Stimulated activated CD4-positive, alpha-beta T cell treated with anti-CD3 and anti-CD28 coated beads, Interleukin-12 subunit alpha, Interleukin-12 subunit beta, amount 100 ng/mL, for 4 hours (primary cell): ENCODE results near the gene ETF1.

ENCODE experiments used
- DNase-seq: peaks from one replicate; pipeline ENCODE4 v3.0.0-alpha.2; 2020

ETF1 gene

GRCh38 chr5:138560971-138561370 is 17.9 kb upstream of the ETF1 start:
- DNase-seq: no peak

GRCh38 chr5:138559937-138560336 is 16.9 kb upstream of the ETF1 start:
- DNase-seq: no peak

- no peak for DNase-seq
Observed at GRCh38 chr5:138557677-138558076, 14.6 kb upstream of the ETF1 start.

- DNase-seq: no peak
Observed at GRCh38 chr5:138554143-138554542, 11.1 kb upstream of the ETF1 start.

- DNase-seq: no peak
Observed at GRCh38 chr5:138553437-138554095, 10.5 kb upstream of the ETF1 start.

- no peak for DNase-seq
Observed at GRCh38 chr5:138552657-138553056, 9.6 kb upstream of the ETF1 start.

GRCh38 chr5:138549414-138549813 is 6.4 kb upstream of the ETF1 start:
- no peak for DNase-seq

GRCh38 chr5:138545919-138546562 is 3.0 kb upstream of the ETF1 start:
- no peak for DNase-seq

GRCh38 chr5:138544181-138545134 is 1.4 kb upstream of the ETF1 start:
- DNase-seq: no peak

GRCh38 chr5:138543730-138544104 is 681 bp upstream of the ETF1 start:
- DNase-seq: no peak

GRCh38 chr5:138542180-138542955 is 668 bp downstream of the ETF1 start:
- DNase-seq: no peak

GRCh38 chr5:138541511-138542179 is 1.4 kb downstream of the ETF1 start:
- DNase-seq: no peak

- no peak for DNase-seq
Observed at GRCh38 chr5:138539791-138540190, 3.2 kb downstream of the ETF1 start.

GRCh38 chr5:138538943-138539627 is 4.0 kb downstream of the ETF1 start:
- DNase-seq: no peak

- no peak for DNase-seq
Observed at GRCh38 chr5:138536665-138537315, 6.2 kb downstream of the ETF1 start.

GRCh38 chr5:138536215-138536614 is 6.8 kb downstream of the ETF1 start:
- DNase-seq: no peak

- DNase-seq: no peak
Observed at GRCh38 chr5:138533973-138534941, 8.8 kb downstream of the ETF1 start.

- DNase-seq: no peak
Observed at GRCh38 chr5:138529812-138530211, 13.2 kb downstream of the ETF1 start.

GRCh38 chr5:138528744-138529469 is 14.1 kb downstream of the ETF1 start:
- no peak for DNase-seq
